ENCODE data around the gene TPBGL. TPM values are rescaled to one million over a fixed set of nuclear protein-coding genes. Genes with fewer than 3 reads are reported as not detected.

The TPBGL gene
- total RNA-seq, 1 donor from 2014 or later, result 0.64 TPM

GRCh38 chr11:75289511-75289760 lies 48.9 kb downstream of the TPBGL start:
- intact Hi-C loops (cut with DNase I), result no loop called here
- Histone ChIP-seq H3K4me1 (peaks cover 8% of the 10 kb centered on the region), H3K27ac (no peak overlapping the region), H3K36me3 (peaks cover 53% of the 10 kb centered on the region), H3K4me3 (no peak overlapping the region), H3K27me3 (no peaks in the 10 kb centered on the region), H3K9me3 (no peaks in the 10 kb centered on the region)
- ATAC-seq (no peak), DNase-seq (no peak)
- no peak for TF ChIP-seq CTCF (IDR thresholded peaks at IDR 0.05)

GRCh38 chr11:75289919-75290318 lies 49.3 kb downstream of the TPBGL start:
- intact Hi-C loops (cut with DNase I), result no loop called here
- no peak overlapping the region for H3K4me3 ChIP-seq
- H3K4me1 ChIP-seq, result peaks cover 8% of the 10 kb centered on the region
- no peaks in the 10 kb centered on the region for H3K27me3 ChIP-seq
- H3K36me3 ChIP-seq, result peaks cover 48% of the 10 kb centered on the region
- no peaks in the 10 kb centered on the region for H3K9me3 ChIP-seq
- H3K27ac ChIP-seq, result no peak overlapping the region
- ATAC-seq (no peak), DNase-seq (no peak)
- no peak for TF ChIP-seq CTCF (IDR thresholded peaks at IDR 0.05)

GRCh38 chr11:75291741-75292140 lies 51.2 kb downstream of the TPBGL start:
- Histone ChIP-seq H3K4me1 (peaks cover 8% of the 10 kb centered on the region), H3K9me3 (no peaks in the 10 kb centered on the region), H3K36me3 (peaks cover 40% of the 10 kb centered on the region), H3K4me3 (no peak overlapping the region), H3K27me3 (no peaks in the 10 kb centered on the region), H3K27ac (no peak overlapping the region)
- DNase-seq (no peak), ATAC-seq (no peak)
- intact Hi-C loops (cut with DNase I), result no loop called here
- TF ChIP-seq CTCF (IDR thresholded peaks at IDR 0.05), result no peak

GRCh38 chr11:75292943-75293342 lies 52.4 kb downstream of the TPBGL start:
- H3K4me1 ChIP-seq, result peaks cover 8% of the 10 kb centered on the region
- peaks cover 31% of the 10 kb centered on the region for H3K36me3 ChIP-seq
- intact Hi-C loops (cut with DNase I), result no loop called here
- no peaks in the 10 kb centered on the region for H3K27me3 ChIP-seq
- ATAC-seq (no peak), DNase-seq (no peak)
- no peaks in the 10 kb centered on the region for H3K9me3 ChIP-seq
- H3K4me3 ChIP-seq, result no peak overlapping the region
- no peak overlapping the region for H3K27ac ChIP-seq
- no peak for TF ChIP-seq CTCF (IDR thresholded peaks at IDR 0.05)

Other genes starting within 250 kb of the TPBGL start
- not detected for gene OR2AT4, start 143.9 kb upstream of the TPBGL start, total RNA-seq
- gene SLCO2B1, start 89.7 kb upstream of the TPBGL start, total RNA-seq, result 204 TPM
- 188 TPM for gene ARRB1, start 110.9 kb downstream of the TPBGL start, total RNA-seq
- gene RPS3, start 158.7 kb downstream of the TPBGL start, total RNA-seq, result 1,778 TPM
- 3.4 TPM for gene KLHL35, start 192.4 kb downstream of the TPBGL start, total RNA-seq